ENCODE data around the gene PEMT.

PEMT gene

DNA sequence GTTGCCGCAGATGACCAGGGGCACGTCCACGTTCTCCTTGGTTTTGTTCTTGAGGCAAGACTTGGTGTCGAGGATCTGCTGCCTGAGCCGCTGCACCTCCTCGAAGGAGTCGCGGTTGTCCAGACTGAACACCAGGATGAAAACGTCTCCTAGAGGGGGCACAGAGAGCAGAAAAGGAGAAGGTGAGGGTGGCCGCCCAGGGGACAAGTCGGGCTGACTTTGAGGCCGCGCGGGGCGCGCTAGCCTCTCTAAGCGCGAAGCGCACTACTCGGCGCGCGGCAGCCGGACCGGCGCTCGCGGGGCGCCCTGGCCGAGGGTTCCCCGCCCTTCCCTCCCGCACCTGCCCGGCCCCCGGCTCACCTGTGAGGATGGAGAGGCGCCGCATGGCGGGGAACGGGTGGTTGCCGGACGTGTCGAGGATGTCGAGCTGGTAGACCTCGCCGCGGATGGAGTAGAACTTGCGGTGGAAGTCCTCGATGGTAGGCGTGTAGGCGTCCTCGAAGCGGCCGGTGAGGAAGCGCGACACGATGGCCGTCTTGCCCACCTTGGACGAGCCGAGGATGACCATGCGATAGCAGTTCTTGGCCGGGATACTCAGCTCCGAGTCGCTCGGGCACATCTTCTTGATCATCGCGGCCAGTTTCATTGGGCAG, 95.8 kb downstream of the PEMT start:
- peak; percentile 40 for DNase-seq (ENCODE audit: extremely low read depth, insufficient read length)
- Histone ChIP-seq H3K27me3 (replicated peaks; ENCODE audit: control insufficient read depth, insufficient read depth, low read length) (no peaks in the 10 kb centered on the region; the same call in none of the 2 replicates), H3K36me3 (ENCODE audit: control insufficient read depth, insufficient read depth, low read length) (peaks cover 11% of the 10 kb centered on the region), H3K4me3 (replicated peaks; ENCODE audit: low read depth, low read length) (peak overlapping the region; percentile 64)
- TF ChIP-seq CTCF (IDR thresholded peaks at IDR 0.05; ENCODE audit: insufficient read depth, low read length, poor library complexity, severe bottlenecking) = no peak

DNA sequence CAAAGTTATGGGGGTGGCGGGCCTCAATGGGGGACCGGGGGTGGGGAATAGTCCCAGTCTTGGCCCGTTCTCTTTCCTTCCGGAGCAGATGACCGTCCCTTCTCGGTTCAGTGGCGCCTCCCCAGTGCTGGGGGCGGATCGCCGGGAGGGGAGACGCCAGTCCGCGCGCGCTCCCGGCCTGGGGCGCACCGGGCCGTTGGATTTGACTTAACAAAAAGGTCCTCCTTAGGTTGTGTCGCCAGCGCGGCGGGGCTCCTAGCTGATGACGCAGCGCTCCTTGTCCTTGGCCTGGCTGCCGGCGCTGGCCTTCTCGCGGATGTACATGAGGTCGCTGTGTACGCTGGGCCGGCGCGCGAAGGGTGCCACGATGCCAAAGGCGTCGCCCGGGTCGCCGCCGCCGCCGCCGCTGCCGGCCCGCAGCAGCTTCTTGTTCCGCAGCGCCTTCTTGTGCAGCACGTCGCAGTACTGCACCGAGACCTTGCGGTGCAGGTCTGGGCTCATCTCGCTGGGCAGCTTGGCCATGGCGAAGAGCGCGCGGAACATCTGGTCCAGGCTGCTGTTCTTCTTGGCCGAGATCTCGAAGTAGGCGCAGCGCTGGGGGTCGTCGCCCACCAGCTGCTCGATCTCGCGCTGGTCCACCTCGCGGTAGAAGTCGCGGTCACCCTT, 96.5 kb downstream of the PEMT start:
- no peak for TF ChIP-seq CTCF (IDR thresholded peaks at IDR 0.05; ENCODE audit: insufficient read depth, low read length, poor library complexity, severe bottlenecking)
- no peak overlapping the region for H3K4me3 ChIP-seq (replicated peaks; ENCODE audit: low read depth, low read length)
- DNase-seq (ENCODE audit: extremely low read depth, insufficient read length) = peak; percentile 49
- peaks cover 11% of the 10 kb centered on the region for H3K36me3 ChIP-seq (ENCODE audit: control insufficient read depth, insufficient read depth, low read length)
- no peaks in the 10 kb centered on the region; the same call in none of the 2 replicates for H3K27me3 ChIP-seq (replicated peaks; ENCODE audit: control insufficient read depth, insufficient read depth, low read length)

GRCh38 chr17:17494499-17494869, 97.0 kb downstream of the PEMT start:
- DNase-seq (ENCODE audit: extremely low read depth, insufficient read length) = no peak
- no peaks in the 10 kb centered on the region; the same call in none of the 2 replicates for H3K27me3 ChIP-seq (replicated peaks; ENCODE audit: control insufficient read depth, insufficient read depth, low read length)

GRCh38 chr17:17493986-17494466, 97.5 kb downstream of the PEMT start:
- no peak for TF ChIP-seq CTCF (IDR thresholded peaks at IDR 0.05; ENCODE audit: insufficient read depth, low read length, poor library complexity, severe bottlenecking)
- Histone ChIP-seq H3K27me3 (replicated peaks; ENCODE audit: control insufficient read depth, insufficient read depth, low read length) (no peaks in the 10 kb centered on the region; the same call in none of the 2 replicates), H3K36me3 (ENCODE audit: control insufficient read depth, insufficient read depth, low read length) (peaks cover 13% of the 10 kb centered on the region), H3K4me3 (replicated peaks; ENCODE audit: low read depth, low read length) (no peak overlapping the region)
- DNase-seq (ENCODE audit: extremely low read depth, insufficient read length) = no peak

More at GRCh38 chr17:17494499-17494869, 97.0 kb downstream of the PEMT start:
- TF ChIP-seq CTCF (IDR thresholded peaks at IDR 0.05; ENCODE audit: insufficient read depth, low read length, poor library complexity, severe bottlenecking) = no peak
- peaks cover 13% of the 10 kb centered on the region for H3K36me3 ChIP-seq (ENCODE audit: control insufficient read depth, insufficient read depth, low read length)
- H3K4me3 ChIP-seq (replicated peaks; ENCODE audit: low read depth, low read length) = no peak overlapping the region

DNA sequence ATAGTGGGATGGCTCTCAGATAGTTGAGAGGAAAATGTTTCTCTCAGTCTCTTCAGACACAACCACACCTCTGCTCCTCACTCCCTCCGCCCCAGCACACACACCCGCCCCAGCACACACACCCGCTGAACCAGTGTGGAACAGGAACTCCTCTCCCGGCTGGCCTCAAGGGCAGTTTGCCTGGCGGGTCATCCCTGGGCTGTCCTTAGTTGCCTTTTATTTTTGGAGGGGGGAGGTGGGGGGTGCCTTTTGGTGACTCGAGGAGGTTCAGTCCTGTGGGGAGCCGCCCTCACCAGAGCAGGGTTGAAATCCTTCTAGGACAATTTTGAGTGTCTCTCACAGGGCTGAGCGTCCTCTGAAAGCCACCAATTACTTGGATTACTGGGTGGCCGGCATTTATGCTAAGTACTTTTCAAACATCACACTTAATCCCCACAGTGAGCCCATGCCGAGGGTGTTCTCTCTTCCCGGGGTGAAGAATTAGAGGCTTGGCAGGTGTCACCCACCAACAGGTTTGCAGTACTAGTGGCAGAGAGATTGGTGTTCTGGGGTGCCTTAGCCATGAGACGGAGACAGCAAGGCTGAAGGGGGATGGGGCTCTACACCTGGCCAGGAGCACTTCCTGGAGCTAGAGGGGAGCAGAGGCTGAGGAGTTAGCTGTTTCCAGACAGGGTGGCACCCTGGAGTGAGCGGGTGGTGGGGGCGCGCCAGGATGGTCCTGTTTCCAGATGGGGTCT, 98.1 kb downstream of the PEMT start:
- H3K36me3 ChIP-seq (ENCODE audit: control insufficient read depth, insufficient read depth, low read length) = peaks cover 13% of the 10 kb centered on the region
- TF ChIP-seq CTCF (IDR thresholded peaks at IDR 0.05; ENCODE audit: insufficient read depth, low read length, poor library complexity, severe bottlenecking) = no peak
- DNase-seq (ENCODE audit: extremely low read depth, insufficient read length) = no peak
- no peak overlapping the region for H3K4me3 ChIP-seq (replicated peaks; ENCODE audit: low read depth, low read length)
- H3K27me3 ChIP-seq (replicated peaks; ENCODE audit: control insufficient read depth, insufficient read depth, low read length) = no peaks in the 10 kb centered on the region; the same call in 1 of the 2 replicates
